IMR-90 (cell line): ENCODE results near the gene LIG1. TPM values are rescaled to one million over a fixed set of nuclear protein-coding genes. Genes with fewer than 3 reads are reported as not detected.

Experiments
- ATAC-seq: fragments of 200-7000 bp; cut with Tn5 transposase; 2 replicates; pipeline ENCODE4 v1.9.1; 2020; ENCODE audit warnings: low read depth, mild to moderate bottlenecking, moderate library complexity
- BruUV-seq: library from RNA; stranded (reverse); fragments of 400-500 nt; replicated peaks from 2 replicates; lab custom pipeline; 2021; lab: Mats Ljungman, UMichigan
- CTCF ChIA-PET: fragments of 300-600 bp; formaldehyde crosslinking; extraction: SDS; loops from one replicate; lab custom pipeline; 2021; ENCODE audit warnings: antibody characterized with exemption; lab: Yijun Ruan, JAX
- POLR2A ChIA-PET: fragments of 300-600 bp; sonication (Branson Sonifier 250); formaldehyde crosslinking; loops from one replicate; lab custom pipeline; 2022; ENCODE audit warnings: antibody characterized with exemption; ENCODE audit not compliant: unreplicated experiment; lab: Charles Lee
- DNase-seq: peaks from one replicate; pipeline ENCODE4 v3.0.0; 2013
- H2AFZ ChIP-seq: replicated peaks from 2 replicates; pipeline ENCODE3; 2013; ENCODE audit warnings: low read length, mild to moderate bottlenecking; ENCODE audit not compliant: poor library complexity
- H2AK5ac ChIP-seq: 2 replicates; pipeline ENCODE4 v1.6.1; 2013; ENCODE audit warnings: low read depth, low read length, inconsistent platforms
- H2AK9ac ChIP-seq: replicated peaks from 2 replicates; pipeline ENCODE3; 2013; ENCODE audit warnings: mild to moderate bottlenecking, low read depth, low read length, moderate library complexity; ENCODE audit not compliant: poor library complexity
- H2BK120ac ChIP-seq: 2 replicates; pipeline ENCODE4 v1.6.1; 2013; ENCODE audit warnings: low read depth, low read length, inconsistent platforms
- H2BK15ac ChIP-seq: 3 replicates; pipeline ENCODE4 v1.6.1; 2013; ENCODE audit warnings: low read depth, low read length, inconsistent platforms
- H2BK20ac ChIP-seq: 2 replicates; pipeline ENCODE4 v1.6.1; 2013; ENCODE audit warnings: low read depth, mild to moderate bottlenecking, inconsistent platforms, low read length, moderate library complexity
- H2BK5ac ChIP-seq: 2 replicates; pipeline ENCODE4 v1.6.1; 2013; ENCODE audit warnings: mild to moderate bottlenecking, low read depth, low read length, inconsistent platforms; ENCODE audit not compliant: poor library complexity, severe bottlenecking
- H3K14ac ChIP-seq: replicated peaks from 2 replicates; pipeline ENCODE4 v1.6.1; 2013; ENCODE audit warnings: low read depth, low read length, inconsistent platforms
- H3K18ac ChIP-seq: 2 replicates; pipeline ENCODE4 v1.6.1; 2013; ENCODE audit warnings: low read depth, low read length, control low read depth
- H3K23ac ChIP-seq: 2 replicates; pipeline ENCODE4 v1.6.1; 2013; ENCODE audit warnings: low read depth, low read length, inconsistent platforms
- H3K27ac ChIP-seq: 2 replicates; pipeline ENCODE4 v1.5.1; 2013; ENCODE audit warnings: mild to moderate bottlenecking, control low read depth, low read length; ENCODE audit not compliant: insufficient read depth
- H3K27me3 ChIP-seq: 2 replicates; pipeline ENCODE4 v1.6.1; 2013; ENCODE audit warnings: low read length; ENCODE audit not compliant: control insufficient read depth, insufficient read depth
- H3K36me3 ChIP-seq: 2 replicates; pipeline ENCODE4 v1.6.1; 2013; ENCODE audit warnings: low read length, mixed read lengths; ENCODE audit not compliant: control insufficient read depth, insufficient read depth
- H3K4ac ChIP-seq: 2 replicates; pipeline ENCODE4 v1.6.1; 2013; ENCODE audit warnings: low read depth, low read length, inconsistent platforms
- H3K4me1 ChIP-seq: 2 replicates; pipeline ENCODE4 v1.6.1; 2013; ENCODE audit warnings: low read length, mixed read lengths; ENCODE audit not compliant: control insufficient read depth, insufficient read depth
- H3K4me2 ChIP-seq: 2 replicates; pipeline ENCODE4 v1.6.1; 2013; ENCODE audit warnings: low read depth, mild to moderate bottlenecking, control low read depth, low read length, moderate library complexity
- H3K4me3 ChIP-seq: 2 replicates; pipeline ENCODE4 v1.5.1; 2013; ENCODE audit warnings: low read depth, mild to moderate bottlenecking, control low read depth, low read length, moderate library complexity; ENCODE audit not compliant: insufficient read depth
- H3K56ac ChIP-seq: 2 replicates; pipeline ENCODE4 v1.6.1; 2013; ENCODE audit warnings: low read length, inconsistent platforms; ENCODE audit not compliant: insufficient read depth; ENCODE audit errors: extremely low read depth
- H3K79me1 ChIP-seq, 2 experiments: 2 replicates each; pipeline ENCODE4 v1.6.1; 2013; ENCODE audit warnings: low read length in 2 of 2, inconsistent platforms in 1 of 2, low read depth in 1 of 2
- H3K9ac ChIP-seq: 2 replicates; pipeline ENCODE4 v1.6.1; 2013; ENCODE audit warnings: low read depth, low read length, control low read depth
- H3K9me1 ChIP-seq: 2 replicates; pipeline ENCODE4 v1.6.1; 2013; ENCODE audit warnings: low read length, inconsistent platforms; ENCODE audit not compliant: insufficient read depth
- H3K9me3 ChIP-seq: 2 replicates; pipeline ENCODE4 v1.6.1; 2013; ENCODE audit warnings: low read length; ENCODE audit not compliant: control insufficient read depth, insufficient read depth
- H4K20me1 ChIP-seq: 2 replicates; pipeline ENCODE4 v1.6.1; 2013; ENCODE audit warnings: low read length, inconsistent platforms; ENCODE audit not compliant: insufficient read depth
- H4K5ac ChIP-seq: 2 replicates; pipeline ENCODE4 v1.6.1; 2013; ENCODE audit warnings: mild to moderate bottlenecking, low read depth, low read length, control low read depth
- H4K8ac ChIP-seq, 2 experiments: 2 replicates each; pipeline ENCODE4 v1.6.1; 2013; ENCODE audit warnings: low read depth in 2 of 2, low read length in 2 of 2, control low read depth in 1 of 2, inconsistent platforms in 1 of 2
- H4K91ac ChIP-seq: 2 replicates; pipeline ENCODE4 v1.6.1; 2013; ENCODE audit warnings: low read depth, low read length, inconsistent platforms; ENCODE audit not compliant: insufficient read depth
- POLR2A ChIP-seq: IDR thresholded peaks from 2 replicates; pipeline ENCODE4 v1.6.1; 2012; ENCODE audit warnings: mild to moderate bottlenecking, low read depth, low read length
- RCOR1 ChIP-seq: IDR thresholded peaks from 2 replicates; pipeline ENCODE4 v1.6.1; 2012; ENCODE audit warnings: mild to moderate bottlenecking, low read length, improper control_type of control experiment; ENCODE audit not compliant: insufficient replicate concordance
- USF2 ChIP-seq: fragments of 150-350 bp; IDR thresholded peaks from 2 replicates; pipeline ENCODE4 v1.6.1; 2017; ENCODE audit warnings: mild to moderate bottlenecking, antibody characterized with exemption, low read length, low read depth
- WGBS, 2 experiments: methylation state at CpG; one replicate each; pipeline versions ENCODE4 v1.1.5 to v1.1.7; 2013; ENCODE audit warnings: missing lambda C conversion rate in 2 of 2; ENCODE audit not compliant: insufficient read length in 1 of 2; ENCODE audit errors: extremely low coverage in 2 of 2; 5-methylcytosine and 5-hydroxymethylcytosine counted together
- dilution Hi-C: fragments of 300-500 bp; cut with HindIII; formaldehyde crosslinking; loops from one replicate; pipeline ENCODE4 v1.14.3; 2018; ENCODE audit warnings: low sequenced_read_pairs; ENCODE audit not compliant: unreplicated experiment
- in situ Hi-C: fragments of 300-500 bp; cut with MboI; formaldehyde crosslinking; loops from 3 replicates; pipeline ENCODE4 v1.14.3; 2019; ENCODE audit warnings: low sequenced_read_pairs, inconsistent platforms, mixed read lengths
- intact Hi-C: fragments of 100-400 bp; cut with micrococcal nuclease; formaldehyde crosslinking; loops from 2 replicates; pipeline ENCODE4 v1.10.0; 2022
- polyA plus RNA-seq, 3 experiments: library from polyadenylated mRNA; depleted of rRNA; stranded (reverse); fragments of >200 nt; gene quantifications; 2 replicates each; pipeline ENCODE4 v1.2.3, GENCODE V29; 2012; ENCODE audit warnings: low replicate concordance in 1 of 3
- total RNA-seq: library from RNA; depleted of rRNA; stranded (reverse); fragments of >200 nt; gene quantifications from 2 replicates; pipeline ENCODE4 v1.2.3, GENCODE V29; 2012

LIG1 gene
- total and polyA plus RNA-seq, 2 of the 4 experiments (the other 2 are of a cell fraction) = 24.9 to 34.0 TPM

DNA sequence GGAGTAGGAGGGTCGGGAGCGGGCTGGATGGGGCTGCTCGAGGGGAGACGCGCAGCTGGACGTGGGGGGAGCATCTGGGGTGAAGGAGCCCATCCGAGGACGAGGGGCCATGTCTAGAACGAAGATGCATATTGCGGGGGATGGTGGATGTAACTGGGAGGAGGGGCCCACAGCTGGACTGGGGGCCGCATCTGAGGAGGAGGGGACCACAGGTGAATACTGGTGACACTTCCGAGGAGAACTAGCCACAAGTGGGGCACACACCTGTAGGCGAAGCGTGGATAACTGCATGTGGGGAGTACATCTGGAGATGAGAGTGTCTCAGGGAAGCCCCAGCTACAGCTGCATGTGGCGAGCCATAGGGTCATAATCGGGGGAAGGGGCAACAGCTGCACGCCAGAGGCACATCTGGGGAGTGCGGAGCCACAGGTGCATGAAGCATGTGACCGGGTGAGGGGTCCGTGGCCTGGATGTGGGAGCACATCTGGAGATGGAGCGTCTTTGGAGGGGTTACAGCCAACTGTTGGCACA, 738 bp upstream of the LIG1 start:
- ChIA-PET POLR2A (no interaction called here), CTCF (no interaction called here)
- Histone ChIP-seq H3K9ac (peak overlapping the region; percentile 71), H3K9me3 (no peaks in the 10 kb centered on the region), H4K8ac (peak overlapping the region; percentile 28 to 80; a peak in 3 of 4 replicates), H3K9me1 (peaks cover 11% of the 10 kb centered on the region), H2AK9ac (peak overlapping the region; percentile 99), H3K27ac (peak overlapping the region; percentile 68), H2AFZ (peak overlapping the region; percentile 100), H3K4ac (peak overlapping the region; percentile 88), H2AK5ac (peak overlapping the region; percentile 76), H3K23ac (peak overlapping the region; percentile 76), H2BK20ac (no peak overlapping the region), H3K18ac (peak overlapping the region; percentile 5; the same call in 1 of the 2 replicates), H2BK15ac (no peak overlapping the region), H3K14ac (peak overlapping the region; percentile 77), H3K36me3 (peaks cover 14% of the 10 kb centered on the region), H4K91ac (peak overlapping the region; percentile 75), H3K79me1 (peaks cover 23 to 50% of the 10 kb centered on the region in 2 experiments), H3K56ac (0 out of 2 replicates have a peak overlapping the region, but pooled peaks have one; percentile 4), H3K4me1 (peaks cover 2% of the 10 kb centered on the region), H4K20me1 (peaks cover 3% of the 10 kb centered on the region; the same call in 1 of the 2 replicates), H3K4me3 (peak overlapping the region; percentile 84), H3K27me3 (no peaks in the 10 kb centered on the region), H2BK120ac (no peak overlapping the region), H4K5ac (peak overlapping the region; percentile 80), H2BK5ac (peak overlapping the region; percentile 54), H3K4me2 (peak overlapping the region; percentile 99)
- intact Hi-C loops (no loop called here), in situ Hi-C loops (no loop called here), dilution Hi-C loops (no loop called here)
- BruUV-seq = no TSS peak
- 0% methylated on average over 20 of the region's 21 CpGs; no CpG with 5 or more reads in 1 of the 2 experiments for WGBS, 2 experiments
- TF ChIP-seq POLR2A = no peak
- TF ChIP-seq RCOR1 = no peak
- TF ChIP-seq USF2 = no peak
- ATAC-seq (peak; percentile 1; the same call in 1 of the 2 replicates), DNase-seq (no peak)
